Measurements from ENCODE around the gene RASAL2.

- no peak for TF ChIP-seq CTCF (IDR thresholded peaks at IDR 0.05)
- no peak for TF ChIP-seq POLR2AphosphoS5 (IDR thresholded peaks at IDR 0.05)
- no peak for TF ChIP-seq POLR2A (IDR thresholded peaks at IDR 0.05)
These were observed 236.2 kb downstream of the RASAL2 start for GRCh38 chr1:178330153-178330552.

All from suprapubic skin (tissue), 4 donors.